OCI-LY7 (cell line): ENCODE data around the gene GPR84. TPM values are rescaled to one million over a fixed set of nuclear protein-coding genes. Genes with fewer than 3 reads are reported as not detected.
A peak's percentile ranks its signal among the peaks of the same experiment; 100 is the strongest.
"Not testable (repeated sequence)": the region's sequence is repeated elsewhere in the genome, so short reads cannot be mapped to it uniquely, and the experiment has no call there.

Experiments
- BruUV-seq: library from RNA; stranded (reverse); fragments of 400-500 nt; replicated peaks from 2 replicates; lab custom pipeline; 2021; lab: Mats Ljungman, UMichigan
- CTCF ChIA-PET: fragments of 300-600 bp; sonication (Branson Sonifier 250); formaldehyde crosslinking; loops from one replicate; lab custom pipeline; 2022; ENCODE audit warnings: antibody characterized with exemption; ENCODE audit not compliant: unreplicated experiment; lab: Charles Lee
- POLR2A ChIA-PET: fragments of 300-600 bp; sonication (Branson Sonifier 250); formaldehyde crosslinking; loops from one replicate; lab custom pipeline; 2022; ENCODE audit warnings: antibody characterized with exemption; lab: Charles Lee
- DNase-seq: peaks from one replicate; pipeline ENCODE4 v3.0.0-alpha.2; 2015; ENCODE audit warnings: low spot score
- H2AFZ ChIP-seq: fragments of 200-600 bp; sonication (generic), shearing (Covaris generic); 2 replicates; pipeline ENCODE4 v1.6.1; 2014; ENCODE audit warnings: mild to moderate bottlenecking, antibody characterized with exemption, low read length, moderate library complexity
- H3K27ac ChIP-seq: fragments of 200-600 bp; sonication (generic); 2 replicates; pipeline ENCODE4 v1.5.1; 2014; ENCODE audit warnings: mixed run types, low read depth, mild to moderate bottlenecking, moderate library complexity, low read length, inconsistent platforms; ENCODE audit not compliant: poor library complexity, severe bottlenecking
- H3K36me3 ChIP-seq: fragments of 200-600 bp; sonication (generic); 2 replicates; pipeline ENCODE4 v1.6.1; 2014; ENCODE audit warnings: mild to moderate bottlenecking, antibody characterized with exemption, low read length, moderate library complexity, mixed read lengths; ENCODE audit not compliant: insufficient read depth
- H3K4me1 ChIP-seq: fragments of 200-600 bp; sonication (generic); 2 replicates; pipeline ENCODE4 v1.5.1; 2014; ENCODE audit warnings: mild to moderate bottlenecking, low read length; ENCODE audit not compliant: insufficient read depth, poor library complexity, severe bottlenecking
- H3K4me2 ChIP-seq: fragments of 200-600 bp; sonication (generic); 2 replicates; pipeline ENCODE4 v1.6.1; 2014; ENCODE audit warnings: mild to moderate bottlenecking, low read length
- H3K4me3 ChIP-seq: fragments of 200-600 bp; sonication (generic); 2 replicates; pipeline ENCODE4 v1.5.1; 2014; ENCODE audit warnings: mild to moderate bottlenecking, low read depth, low read length; ENCODE audit not compliant: poor library complexity, severe bottlenecking
- H3K79me2 ChIP-seq: fragments of 200-600 bp; sonication (generic); 2 replicates; pipeline ENCODE4 v1.6.1; 2016; ENCODE audit warnings: low read depth, mild to moderate bottlenecking, low read length, moderate library complexity, mixed read lengths; ENCODE audit not compliant: insufficient read depth
- H3K9me2 ChIP-seq: fragments of 200-600 bp; sonication (generic); 2 replicates; pipeline ENCODE4 v1.6.1; 2016; ENCODE audit warnings: mild to moderate bottlenecking, low read length, mixed read lengths; ENCODE audit not compliant: insufficient read depth
- H3K9me3 ChIP-seq: fragments of 200-600 bp; sonication (generic); 2 replicates; pipeline ENCODE4 v1.6.1; 2014; ENCODE audit warnings: mild to moderate bottlenecking, mixed run types, low read length, mixed read lengths
- H4K20me1 ChIP-seq: fragments of 200-600 bp; sonication (generic); 2 replicates; pipeline ENCODE4 v1.6.1; 2014; ENCODE audit warnings: mild to moderate bottlenecking, antibody characterized with exemption, low read length, moderate library complexity, mixed read lengths; ENCODE audit not compliant: insufficient read depth
- EZH2phosphoT487 ChIP-seq: fragments of 200-600 bp; sonication (generic); IDR thresholded peaks from 2 replicates; pipeline ENCODE4 v1.6.1; 2018; ENCODE audit warnings: low read depth, borderline replicate concordance, mild to moderate bottlenecking, mixed run types, antibody characterized with exemption, low read length, moderate library complexity, mixed read lengths
- intact Hi-C: fragments of 100-400 bp; cut with micrococcal nuclease; formaldehyde crosslinking; loops from one replicate; pipeline ENCODE4 v1.10.0; 2022; ENCODE audit not compliant: unreplicated experiment
- total RNA-seq, 2 experiments: library from RNA; depleted of rRNA in 1 of 2; stranded (reverse); fragments of >200 nt in 1 of 2; shearing (Covaris generic) in 1 of 2; gene quantifications; 2 replicates each; pipeline ENCODE4 v1.2.3, GENCODE V29; 2014 to 2022
- TF ChIP-seq, protein P1 (sequence below): fragments of 200-600 bp; sonication (generic); conservative IDR thresholded peaks from 2 replicates; pipeline ENCODE4 v1.5.1; 2014; ENCODE audit warnings: mild to moderate bottlenecking, antibody characterized with exemption, low read length, moderate library complexity, mixed read lengths

Gene GPR84
- total RNA-seq, 2 experiments from 2014 or later, result 0.30 TPM; not detected in 1

DNA sequence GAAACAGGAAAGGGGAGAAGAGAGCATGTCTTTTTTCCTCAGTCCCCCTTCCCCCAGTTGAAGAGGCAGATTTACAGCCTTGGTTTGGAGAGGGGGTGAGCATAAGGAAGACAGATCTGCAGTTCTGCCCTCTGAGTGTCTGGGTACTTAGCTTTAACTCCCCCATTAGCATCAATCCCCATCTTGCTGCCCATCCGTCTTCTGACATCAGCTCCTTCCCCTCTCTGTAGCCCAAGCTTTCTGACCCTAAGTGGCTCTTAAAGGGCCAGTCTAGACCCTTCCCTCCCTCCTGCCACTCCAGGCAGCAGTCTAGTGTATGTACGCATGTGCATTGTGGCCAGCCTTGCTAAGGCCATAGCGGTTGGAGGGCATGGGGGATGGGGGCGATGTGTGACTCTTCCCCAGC lies 7.3 kb downstream of the GPR84 start:
- H3K9me2 ChIP-seq, result no peaks in the 10 kb centered on the region
- no peaks in the 10 kb centered on the region for H3K9me3 ChIP-seq
- no peaks in the 10 kb centered on the region for H3K79me2 ChIP-seq
- CTCF ChIA-PET, result interaction anchor here (1.2 kb wide), 1 partner anchor 11 kb away, joined by 3 read pairs; no protein-coding TSS in a partner anchor
- intact Hi-C loops, result loop anchor here (10.0 kb wide), 1 partner anchor 342 kb away; no protein-coding TSS in a partner anchor
- no peak for DNase-seq
- peak overlapping the region; percentile 99; the same call in 1 of the 2 replicates for H3K4me2 ChIP-seq
- no peak overlapping the region for H3K27ac ChIP-seq
- peaks cover 35% of the 10 kb centered on the region for H3K4me1 ChIP-seq
- no TSS peak for BruUV-seq
- H3K36me3 ChIP-seq, result no peaks in the 10 kb centered on the region
- TF ChIP-seq, protein P1, sequence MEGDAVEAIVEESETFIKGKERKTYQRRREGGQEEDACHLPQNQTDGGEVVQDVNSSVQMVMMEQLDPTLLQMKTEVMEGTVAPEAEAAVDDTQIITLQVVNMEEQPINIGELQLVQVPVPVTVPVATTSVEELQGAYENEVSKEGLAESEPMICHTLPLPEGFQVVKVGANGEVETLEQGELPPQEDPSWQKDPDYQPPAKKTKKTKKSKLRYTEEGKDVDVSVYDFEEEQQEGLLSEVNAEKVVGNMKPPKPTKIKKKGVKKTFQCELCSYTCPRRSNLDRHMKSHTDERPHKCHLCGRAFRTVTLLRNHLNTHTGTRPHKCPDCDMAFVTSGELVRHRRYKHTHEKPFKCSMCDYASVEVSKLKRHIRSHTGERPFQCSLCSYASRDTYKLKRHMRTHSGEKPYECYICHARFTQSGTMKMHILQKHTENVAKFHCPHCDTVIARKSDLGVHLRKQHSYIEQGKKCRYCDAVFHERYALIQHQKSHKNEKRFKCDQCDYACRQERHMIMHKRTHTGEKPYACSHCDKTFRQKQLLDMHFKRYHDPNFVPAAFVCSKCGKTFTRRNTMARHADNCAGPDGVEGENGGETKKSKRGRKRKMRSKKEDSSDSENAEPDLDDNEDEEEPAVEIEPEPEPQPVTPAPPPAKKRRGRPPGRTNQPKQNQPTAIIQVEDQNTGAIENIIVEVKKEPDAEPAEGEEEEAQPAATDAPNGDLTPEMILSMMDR, result no peak
- no peak for TF ChIP-seq EZH2phosphoT487
- no peak overlapping the region for H2AFZ ChIP-seq
- POLR2A ChIA-PET, result interaction anchor here (1.1 to 1.3 kb wide), 2 partner anchors 36 to 139 kb away, joined by 3 to 4 read pairs; no protein-coding TSS in a partner anchor
- no peak overlapping the region for H3K4me3 ChIP-seq
- H4K20me1 ChIP-seq, result no peaks in the 10 kb centered on the region

DNA sequence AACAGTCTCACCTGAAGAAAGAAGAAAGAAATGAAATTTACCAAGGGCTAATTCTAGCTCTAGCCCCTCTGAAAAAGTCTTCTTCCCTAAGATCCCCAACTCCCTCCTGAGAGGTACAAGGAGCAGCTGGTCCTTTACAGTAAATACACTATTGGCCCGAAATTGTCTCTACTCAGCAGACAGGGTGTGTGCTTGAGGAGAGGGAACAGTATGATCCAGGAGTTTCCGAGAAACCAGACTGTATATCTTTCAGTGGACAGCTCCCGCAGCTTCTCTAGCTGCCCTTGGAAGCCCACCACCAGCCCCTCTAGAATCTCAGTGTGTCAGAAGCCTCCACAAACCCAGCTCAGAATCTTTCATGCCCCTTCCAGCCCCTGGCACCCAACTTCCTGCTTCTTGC lies 8.1 kb downstream of the GPR84 start:
- ChIA-PET POLR2A (interaction anchor here (1.1 kb wide), 1 partner anchor 138 kb away, joined by 3 read pairs; no protein-coding TSS in a partner anchor), CTCF (no interaction called here)
- Histone ChIP-seq H4K20me1 (no peaks in the 10 kb centered on the region), H2AFZ (no peak overlapping the region), H3K27ac (no peak overlapping the region), H3K79me2 (no peaks in the 10 kb centered on the region), H3K4me1 (peaks cover 35% of the 10 kb centered on the region), H3K36me3 (peaks cover 6% of the 10 kb centered on the region; the same call in 1 of the 2 replicates), H3K4me3 (no peak overlapping the region), H3K4me2 (no peak overlapping the region), H3K9me3 (no peaks in the 10 kb centered on the region), H3K9me2 (no peaks in the 10 kb centered on the region)
- intact Hi-C loops, result loop anchor here (10.0 kb wide), 1 partner anchor 341 kb away; no protein-coding TSS in a partner anchor
- no TSS peak for BruUV-seq
- no peak for DNase-seq
- TF ChIP-seq EZH2phosphoT487, result no peak

DNA sequence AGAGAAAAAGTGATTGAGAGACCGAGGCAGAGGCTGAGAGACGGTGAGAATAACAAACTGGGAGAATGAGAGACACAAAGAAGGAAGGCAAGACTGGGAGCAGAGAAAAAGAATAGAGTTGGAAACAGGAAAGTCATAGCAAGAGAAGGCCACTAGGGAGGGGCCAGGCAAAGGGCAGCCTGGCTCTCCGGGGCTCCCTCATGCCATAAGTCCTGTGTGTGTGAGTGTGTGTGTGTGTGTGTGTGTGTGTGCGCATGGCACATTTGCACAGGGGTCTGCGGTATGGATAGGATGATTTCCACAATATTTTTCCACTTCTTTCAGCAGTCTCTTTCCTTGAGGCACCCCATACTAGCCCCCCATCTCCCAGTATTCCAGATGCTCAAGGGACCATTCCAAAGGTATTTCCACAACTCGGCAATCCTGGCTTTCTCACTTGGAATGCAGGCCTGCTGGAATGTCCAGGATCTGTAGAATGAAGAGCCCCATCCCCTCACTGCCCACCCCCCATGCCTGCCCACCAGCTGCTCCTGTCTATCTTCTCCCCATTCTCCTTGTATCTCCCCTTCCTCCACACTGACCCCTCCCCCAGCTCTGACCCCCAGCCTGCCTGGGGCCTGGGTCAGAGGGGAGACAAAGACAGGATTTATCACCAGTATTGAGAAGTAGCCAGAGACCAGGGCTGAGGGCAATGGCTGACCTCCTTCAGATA lies 9.0 kb downstream of the GPR84 start:
- Histone ChIP-seq H3K79me2 (no peaks in the 10 kb centered on the region), H4K20me1 (no peaks in the 10 kb centered on the region), H2AFZ (no peak overlapping the region), H3K4me3 (no peak overlapping the region), H3K9me3 (no peaks in the 10 kb centered on the region), H3K27ac (no peak overlapping the region), H3K9me2 (no peaks in the 10 kb centered on the region), H3K4me1 (peaks cover 32% of the 10 kb centered on the region), H3K36me3 (peaks cover 16% of the 10 kb centered on the region; the same call in 1 of the 2 replicates), H3K4me2 (no peak overlapping the region)
- BruUV-seq, result no TSS peak
- intact Hi-C loops, result loop anchor here (10.0 kb wide), 1 partner anchor 340 kb away; no protein-coding TSS in a partner anchor
- TF ChIP-seq, protein P1, result no peak
- TF ChIP-seq EZH2phosphoT487, result no peak
- ChIA-PET CTCF (no interaction called here), POLR2A (no interaction called here)
- no peak for DNase-seq

DNA sequence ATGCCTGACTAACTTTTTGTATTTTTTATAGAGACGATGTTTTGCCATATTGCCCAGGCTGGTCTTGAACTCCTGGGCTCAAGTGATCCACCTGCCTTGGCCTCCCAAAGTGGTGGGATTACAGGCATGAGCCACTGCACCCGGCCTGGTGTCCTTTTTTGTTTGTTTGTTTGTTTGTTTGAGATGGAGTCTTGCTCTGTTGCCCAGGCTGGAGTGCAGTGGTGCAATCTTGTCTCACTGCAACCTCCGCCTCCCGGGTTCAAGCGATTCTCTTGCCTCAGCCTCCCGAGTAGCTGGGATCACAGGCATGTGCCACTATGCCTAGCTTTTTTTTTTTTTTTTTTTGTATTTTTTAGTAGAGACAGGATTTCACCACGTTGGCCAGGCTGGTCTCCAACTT lies 10.0 kb downstream of the GPR84 start:
- POLR2A ChIA-PET, BruUV-seq, H4K20me1 ChIP-seq, H2AFZ ChIP-seq, H3K4me2 ChIP-seq, H3K27ac ChIP-seq, DNase-seq, H3K9me2 ChIP-seq, H3K9me3 ChIP-seq, H3K4me3 ChIP-seq, CTCF ChIA-PET, H3K79me2 ChIP-seq: not testable (repeated sequence)
- peaks cover 26% of the 10 kb centered on the region for H3K4me1 ChIP-seq
- H3K36me3 ChIP-seq, result peaks cover 26% of the 10 kb centered on the region; the same call in 1 of the 2 replicates
- intact Hi-C loops, result loop anchor here (10.0 kb wide), 1 partner anchor 339 kb away; no protein-coding TSS in a partner anchor
